Measurements from ENCODE around the gene IGSF5. TPM values are rescaled to one million over a fixed set of nuclear protein-coding genes. Genes with fewer than 3 reads are reported as not detected.
A peak's percentile ranks its signal among the peaks of the same experiment; 100 is the strongest.
"Not testable (repeated sequence)": the region's sequence is repeated elsewhere in the genome, so short reads cannot be mapped to it uniquely, and the experiment has no call there.

Gene IGSF5
- total RNA-seq, 1 donor from 2014 or later = not detected

DNA sequence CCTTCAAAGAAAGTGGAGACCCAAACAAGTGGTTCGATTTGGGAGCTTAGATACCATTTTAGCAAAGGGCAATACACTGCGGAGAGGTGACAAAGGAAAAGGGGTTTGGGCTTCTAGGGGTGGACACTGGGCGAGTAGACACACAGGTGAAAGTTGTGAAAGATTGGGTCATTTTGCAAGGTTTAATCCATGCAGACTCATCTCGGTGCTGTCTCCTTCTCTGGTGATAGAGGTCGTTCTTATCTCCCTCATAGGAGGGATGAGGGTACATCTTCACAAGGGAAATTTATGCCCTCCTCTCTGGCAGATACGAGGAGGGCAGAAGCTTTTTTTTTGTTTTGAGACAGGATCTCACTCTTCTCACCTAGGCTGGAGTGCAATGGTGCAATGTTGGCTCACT, 6.4 kb upstream of the IGSF5 start:
- no peak for DNase-seq (ENCODE audit: low read depth in 2 of 2)

DNA sequence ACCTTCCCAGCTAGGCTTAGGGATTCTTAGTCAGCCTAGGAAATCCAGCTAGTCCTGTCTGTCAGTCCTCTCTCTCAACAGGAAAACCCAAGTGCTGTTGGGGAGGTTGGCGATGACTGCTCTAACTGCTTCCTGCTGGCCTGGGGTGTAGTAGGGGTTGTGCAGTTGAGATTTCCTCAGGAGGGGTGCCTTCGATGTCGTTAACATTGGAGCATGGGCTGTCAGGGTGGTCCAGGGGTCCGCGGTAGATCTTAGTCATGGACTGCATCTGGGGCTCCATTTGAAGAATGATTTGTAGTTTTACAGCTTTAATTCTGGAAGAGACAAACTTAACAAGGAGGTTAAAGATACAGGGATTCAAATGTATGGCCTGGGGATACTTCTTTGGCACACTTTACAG, 5.5 kb upstream of the IGSF5 start:
- DNase-seq (ENCODE audit: low read depth in 2 of 2) = not testable (repeated sequence)

GRCh38 chr21:39742561-39742960, 2.4 kb upstream of the IGSF5 start:
- DNase-seq (ENCODE audit: low read depth in 2 of 2) = not testable (repeated sequence)

GRCh38 chr21:39745332-39745731, 349 bp downstream of the IGSF5 start:
- DNase-seq (ENCODE audit: low read depth in 2 of 2) = not testable (repeated sequence)

DNA sequence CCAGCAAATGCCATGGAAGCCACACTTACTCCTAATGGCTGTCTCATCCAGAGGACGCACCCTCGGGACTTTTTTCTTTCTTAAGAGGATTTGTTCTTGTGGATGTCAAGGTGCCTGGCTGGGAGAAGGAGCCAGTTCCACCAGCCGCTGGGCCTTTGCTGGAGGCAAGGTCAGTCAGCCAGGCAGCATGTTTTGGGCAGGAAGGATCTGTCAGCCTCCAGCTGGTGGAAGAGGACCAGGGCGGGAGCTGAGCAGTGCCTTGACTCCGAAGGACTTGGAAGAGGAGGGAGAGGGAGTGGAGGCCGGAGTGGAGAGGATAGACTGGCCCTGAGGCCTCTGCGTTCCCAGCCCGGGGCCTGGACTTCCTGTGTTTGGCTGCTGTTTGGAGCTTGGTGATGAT, 5.7 kb downstream of the IGSF5 start:
- DNase-seq (ENCODE audit: low read depth in 2 of 2) = no peak

GRCh38 chr21:39754811-39755210, 9.8 kb downstream of the IGSF5 start:
- DNase-seq (ENCODE audit: low read depth in 2 of 2) = no peak

DNA sequence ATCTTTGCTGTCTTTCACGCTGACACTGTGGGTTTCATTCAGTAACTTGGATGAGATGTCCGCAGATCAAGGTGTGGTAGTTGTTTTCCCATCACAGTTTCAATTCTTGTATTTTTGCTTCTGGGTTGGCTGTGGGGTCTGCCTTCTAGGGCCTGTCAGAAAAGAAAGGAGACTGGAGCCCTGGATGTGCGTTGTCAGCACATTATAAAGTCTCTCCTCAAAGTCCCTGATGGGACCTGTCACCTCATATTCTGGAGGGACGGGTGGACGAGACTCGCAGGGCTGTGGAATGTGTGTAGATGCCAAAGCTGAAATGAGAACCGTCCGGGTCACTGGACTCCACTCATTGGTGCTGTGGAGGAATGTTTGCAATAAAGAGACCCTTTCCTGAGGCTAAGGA, 11.3 kb downstream of the IGSF5 start:
- DNase-seq (ENCODE audit: low read depth in 2 of 2) = no peak

- DNase-seq (ENCODE audit: low read depth in 2 of 2) = no peak
Observed at GRCh38 chr21:39763272-39763970, 18.4 kb downstream of the IGSF5 start.

GRCh38 chr21:39774227-39774626, 29.2 kb downstream of the IGSF5 start:
- DNase-seq (ENCODE audit: low read depth in 2 of 2) = no peak

DNA sequence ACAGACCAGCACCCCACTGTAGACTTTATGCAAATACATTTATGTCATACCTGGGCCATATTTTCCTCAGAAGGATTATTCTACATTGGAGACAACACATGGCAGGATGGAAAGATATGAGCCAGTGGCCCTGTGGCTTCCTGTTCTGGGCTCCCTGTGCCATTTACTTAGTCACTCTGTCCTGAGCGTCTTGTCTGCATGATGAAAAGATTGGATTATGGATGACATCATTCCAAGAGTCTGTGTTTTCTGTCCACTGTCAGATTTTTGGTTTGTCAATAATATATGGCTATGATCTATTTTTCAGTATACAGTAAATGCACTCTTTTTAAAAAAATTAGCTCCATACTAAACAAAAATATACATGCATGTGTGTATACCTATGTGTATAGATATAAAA, 30.8 kb downstream of the IGSF5 start:
- DNase-seq (ENCODE audit: low read depth in 2 of 2) = no peak

DNA sequence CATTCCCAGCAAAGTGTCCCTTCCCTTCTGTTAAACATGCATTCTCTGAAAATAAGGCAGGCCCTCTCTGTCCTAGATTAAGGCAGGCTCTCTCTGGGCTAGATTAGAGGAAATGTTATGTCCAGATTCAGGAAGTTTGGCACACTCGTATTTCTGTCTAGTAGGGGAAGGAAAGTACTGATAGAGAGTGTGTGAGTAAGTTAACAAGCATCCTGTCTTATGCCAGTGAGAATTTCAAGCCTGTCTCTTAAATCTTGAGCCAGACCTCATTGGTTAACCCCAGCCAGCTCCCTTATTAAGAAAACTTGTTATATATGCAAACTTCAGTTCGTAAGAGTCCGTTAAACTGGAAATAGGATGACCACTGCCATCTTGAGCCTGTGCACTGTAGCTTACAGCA, 31.6 kb downstream of the IGSF5 start:
- DNase-seq (ENCODE audit: low read depth in 2 of 2) = no peak

DNA sequence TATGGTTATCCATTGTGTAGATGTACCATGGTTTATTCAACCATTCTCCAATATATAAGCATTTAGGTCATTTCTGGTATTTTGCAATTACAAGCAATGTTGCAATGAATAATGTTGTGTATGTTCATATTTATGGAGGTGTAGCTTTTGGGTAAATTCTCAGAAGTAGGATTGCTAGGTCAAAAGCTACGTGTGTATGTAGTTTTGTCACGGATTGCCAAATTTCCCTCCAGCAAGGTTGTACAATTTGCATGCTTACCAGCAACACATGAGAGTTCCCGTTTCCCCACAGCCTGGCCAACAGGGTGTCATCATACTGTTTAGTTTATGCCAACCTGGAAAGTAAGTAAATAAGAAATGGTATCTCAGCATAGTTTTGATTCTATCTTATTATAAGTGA, 36.3 kb downstream of the IGSF5 start:
- no peak for DNase-seq (ENCODE audit: low read depth in 2 of 2)

DNA sequence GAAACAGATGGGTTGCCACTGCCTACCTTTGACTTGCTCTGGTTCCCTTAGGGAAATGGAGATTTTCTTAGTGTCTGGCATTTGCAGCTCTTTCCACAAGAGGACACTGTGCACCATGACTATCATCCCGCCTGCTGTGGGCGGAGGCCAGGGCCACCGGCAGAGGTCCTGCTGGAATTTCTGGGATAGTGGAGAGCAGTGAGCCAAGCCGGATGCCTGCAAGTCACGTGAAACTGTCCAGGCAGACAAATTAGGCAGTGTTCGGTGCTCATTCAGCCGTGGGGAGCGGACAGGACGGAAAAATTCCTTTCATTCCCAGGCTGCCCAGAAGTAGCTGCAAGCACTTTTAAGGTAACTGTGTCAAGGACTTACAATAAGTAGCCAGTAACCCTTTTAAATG, 43.4 kb downstream of the IGSF5 start:
- peak; percentile 27 to 51 for DNase-seq (ENCODE audit: low read depth in 2 of 2)

- DNase-seq (ENCODE audit: low read depth in 2 of 2) = no peak
Observed at GRCh38 chr21:39796466-39796865, 51.5 kb downstream of the IGSF5 start.

- DNase-seq (ENCODE audit: low read depth in 2 of 2) = no peak
Observed at GRCh38 chr21:39799178-39799577, 54.2 kb downstream of the IGSF5 start.

DNA sequence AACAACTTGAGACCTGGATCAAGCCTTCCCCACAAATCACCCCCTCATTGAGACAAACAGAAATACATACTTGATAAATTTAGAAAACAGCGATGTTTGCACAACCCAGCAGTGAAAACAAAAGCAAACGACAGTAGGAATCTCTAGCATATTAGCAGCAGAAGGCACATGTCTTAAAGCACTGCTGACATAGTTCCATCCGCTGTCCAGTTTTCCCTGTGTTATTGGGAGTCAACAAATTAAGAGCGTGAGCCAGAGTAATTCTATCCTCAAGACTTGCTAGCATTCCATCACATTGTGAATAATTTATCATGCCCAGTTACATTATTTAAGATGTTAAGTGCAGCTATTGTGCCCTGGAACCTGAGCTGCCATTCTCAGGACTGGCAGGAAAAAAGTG, 55.3 kb downstream of the IGSF5 start:
- DNase-seq (ENCODE audit: low read depth in 2 of 2) = no peak

- DNase-seq (ENCODE audit: low read depth in 2 of 2) = no peak
Observed at GRCh38 chr21:39802217-39802616, 57.2 kb downstream of the IGSF5 start.

GRCh38 chr21:39803393-39803792, 58.4 kb downstream of the IGSF5 start:
- DNase-seq (ENCODE audit: low read depth in 2 of 2) = no peak

DNA sequence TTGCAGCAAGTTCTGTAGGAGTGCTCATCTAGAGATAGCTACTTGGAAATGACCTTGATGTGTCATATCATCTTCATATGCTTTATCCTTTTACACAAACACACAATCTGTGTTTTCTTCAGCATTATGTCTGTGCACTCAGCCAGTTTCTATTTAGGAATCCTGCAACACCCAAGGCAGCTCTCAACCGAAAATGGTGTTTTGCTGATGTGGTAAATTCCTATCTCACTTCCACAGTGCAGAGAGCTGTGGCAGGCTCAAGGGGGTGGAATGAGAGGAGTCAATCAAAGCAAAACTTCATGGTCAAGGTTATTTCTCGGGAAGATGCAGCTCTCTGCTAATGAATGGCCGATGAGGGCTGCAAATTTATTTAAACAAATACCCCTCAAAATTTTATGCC, 59.3 kb downstream of the IGSF5 start:
- DNase-seq (ENCODE audit: low read depth in 2 of 2) = no peak

DNA sequence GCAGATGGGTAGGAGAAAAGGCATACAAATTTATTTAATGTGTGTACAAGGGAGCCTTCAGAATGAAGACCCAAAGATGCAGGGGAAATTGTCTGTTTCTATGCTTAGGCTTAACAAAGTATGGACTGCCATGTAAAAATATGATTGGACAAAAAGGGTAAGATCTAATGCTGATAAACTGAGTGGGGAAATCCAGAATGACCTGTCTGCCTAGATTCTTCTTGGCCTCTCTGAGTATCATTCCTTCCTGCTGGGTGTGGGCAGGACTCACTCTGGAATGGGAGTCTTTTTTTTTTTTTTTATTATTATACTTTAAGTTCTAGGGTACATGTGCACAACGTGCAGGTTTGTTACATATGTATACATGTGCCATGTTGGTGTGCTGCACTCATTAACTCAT, 61.0 kb downstream of the IGSF5 start:
- no peak for DNase-seq (ENCODE audit: low read depth in 2 of 2)

- no peak for DNase-seq (ENCODE audit: low read depth in 2 of 2)
Observed at GRCh38 chr21:39807738-39808137, 62.8 kb downstream of the IGSF5 start.

- DNase-seq (ENCODE audit: low read depth in 2 of 2) = no peak
Observed at GRCh38 chr21:39809936-39810335, 65.0 kb downstream of the IGSF5 start.

DNA sequence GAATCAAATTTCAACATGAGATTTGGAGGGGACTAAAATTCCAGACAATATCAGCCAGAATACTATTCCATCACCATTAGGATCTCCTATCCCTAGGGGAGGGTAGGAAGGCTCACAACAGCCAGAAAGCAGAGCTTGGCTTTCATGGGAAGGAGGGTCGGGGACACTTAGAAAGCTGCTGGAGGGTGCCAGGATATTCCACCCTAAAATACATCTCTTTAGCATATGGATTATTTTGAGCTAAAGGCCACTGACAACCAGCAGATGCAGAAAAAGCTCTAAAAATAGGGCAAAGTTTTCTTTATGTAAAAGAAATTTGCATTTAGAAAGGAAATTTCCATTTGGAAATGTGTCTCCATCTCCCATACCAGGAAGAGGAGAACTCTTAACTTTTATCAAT, 68.0 kb downstream of the IGSF5 start:
- no peak for DNase-seq (ENCODE audit: low read depth in 2 of 2)

DNA sequence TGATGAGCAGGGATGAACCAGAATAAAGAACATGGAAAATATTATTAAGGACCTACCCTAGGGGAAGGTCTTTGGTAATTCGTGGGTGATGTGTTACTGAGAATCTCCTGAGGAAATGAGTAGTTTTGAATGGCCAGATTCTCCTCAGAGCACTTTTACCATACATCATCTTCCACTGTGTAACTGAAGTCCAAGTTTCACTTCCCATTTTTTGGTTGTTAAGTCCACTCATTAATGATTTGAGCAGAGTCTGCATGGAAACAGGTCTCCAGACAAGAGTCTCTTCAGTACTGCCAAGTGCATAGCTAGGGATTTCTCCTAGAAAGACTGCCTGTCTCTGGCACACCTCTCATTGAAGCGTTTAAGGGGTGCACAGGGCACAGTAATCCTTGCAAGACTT, 73.6 kb downstream of the IGSF5 start:
- DNase-seq (ENCODE audit: low read depth in 2 of 2) = no peak

All from lung microvascular endothelial cell (primary cell).